Articular chondrocyte of knee joint (primary cell): ENCODE data around the gene GOLGA8J. TPM values are rescaled to one million over a fixed set of nuclear protein-coding genes. Genes with fewer than 3 reads are reported as not detected.

ENCODE experiments used
- small RNA-seq: library from RNA; depleted of rRNA; stranded (forward); fragments of <200 nt; gene quantifications from one replicate; pipeline ENCODE3, GENCODE V24; 2012
- total RNA-seq: library from RNA; depleted of rRNA; stranded (reverse); fragments of >200 nt; gene quantifications from 2 replicates; pipeline ENCODE4 v1.2.3, GENCODE V29; 2012

The GOLGA8J gene, protein sequence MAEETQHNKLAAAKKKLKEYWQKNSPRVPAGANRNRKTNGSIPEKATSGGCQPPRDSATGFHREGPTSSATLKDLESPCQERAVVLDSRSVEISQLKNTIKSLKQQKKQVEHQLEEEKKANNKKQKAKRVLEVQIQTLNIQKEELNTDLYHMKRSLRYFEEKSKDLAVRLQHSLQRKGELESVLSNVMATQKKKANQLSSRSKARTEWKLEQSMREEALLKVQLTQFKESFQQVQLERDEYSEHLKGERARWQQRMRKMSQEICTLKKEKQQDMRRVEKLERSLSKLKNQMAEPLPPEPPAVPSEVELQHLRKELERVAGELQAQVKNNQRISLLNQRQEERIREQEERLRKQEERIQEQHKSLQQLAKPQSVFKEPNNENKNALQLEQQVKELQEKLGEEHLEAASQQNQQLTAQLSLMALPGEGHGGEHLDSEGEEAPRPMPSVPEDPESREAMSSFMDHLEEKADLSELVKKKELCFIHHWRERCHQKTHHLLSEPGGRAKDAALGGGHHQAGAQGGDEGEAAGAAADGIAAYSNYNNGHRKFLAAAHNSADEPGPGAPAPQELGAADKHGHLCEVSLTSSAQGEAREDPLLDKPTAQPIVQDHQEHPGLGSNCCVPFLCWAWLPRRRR
- 0.22 and 0.52 TPM in 2 replicates for total RNA-seq

DNA sequence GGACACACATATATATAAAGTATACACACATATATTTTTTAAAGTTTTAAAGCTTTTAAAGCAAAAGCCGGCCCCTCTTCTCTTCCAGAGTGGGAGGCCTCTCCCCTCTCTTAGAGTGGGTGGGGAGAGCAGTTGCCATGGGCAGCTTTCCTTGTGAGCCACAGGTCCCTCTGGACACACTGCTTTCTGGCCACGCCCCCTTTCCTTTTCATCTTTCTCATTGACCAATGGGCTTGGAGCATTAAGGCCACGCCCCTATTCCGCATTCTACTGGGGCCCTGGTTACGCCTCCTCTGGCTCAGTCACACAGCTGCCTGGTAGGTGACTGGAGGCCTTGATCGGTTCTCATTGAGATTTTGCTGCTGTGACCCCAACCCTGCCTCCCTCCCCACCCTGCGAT lies at the start of gene GOLGA8J:
Gene GOLGA8J (plus strand): TSS at position 301 of the 400 bp plus-strand sequence. CDS start 98 bp downstream, at position 399.

DNA sequence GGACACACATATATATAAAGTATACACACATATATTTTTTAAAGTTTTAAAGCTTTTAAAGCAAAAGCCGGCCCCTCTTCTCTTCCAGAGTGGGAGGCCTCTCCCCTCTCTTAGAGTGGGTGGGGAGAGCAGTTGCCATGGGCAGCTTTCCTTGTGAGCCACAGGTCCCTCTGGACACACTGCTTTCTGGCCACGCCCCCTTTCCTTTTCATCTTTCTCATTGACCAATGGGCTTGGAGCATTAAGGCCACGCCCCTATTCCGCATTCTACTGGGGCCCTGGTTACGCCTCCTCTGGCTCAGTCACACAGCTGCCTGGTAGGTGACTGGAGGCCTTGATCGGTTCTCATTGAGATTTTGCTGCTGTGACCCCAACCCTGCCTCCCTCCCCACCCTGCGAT lies 52.0 kb downstream of the GOLGA8J start, which contains the start of gene GOLGA8T:
Gene GOLGA8T (plus strand): TSS at position 301 of the 400 bp plus-strand sequence. CDS start 98 bp downstream, at position 399.

Small RNA genes lying within 50 kb of the gene (small RNA-seq; reads per million reads assigned to genes)
- gene RF00096 (not detected), gene RN7SL673P (not detected)

Other genes with a start within 250 kb of the GOLGA8J start
- not detected in 2 replicates for gene GOLGA8T, start 52.1 kb downstream of the GOLGA8J start, total RNA-seq